GM23338 (cell line): Measurements from ENCODE around the gene GRIK5. TPM values are rescaled to one million over a fixed set of nuclear protein-coding genes. Genes with fewer than 3 reads are reported as not detected.

Experiments used
- ATAC-seq: fragments of 200-7000 bp; cut with Tn5 transposase; 3 replicates; pipeline ENCODE4 v1.9.1; 2020
- DNase-seq: peaks from one replicate; pipeline ENCODE4 v3.0.0-alpha.2; 2015; ENCODE audit warnings: low spot score
- H2AFZ ChIP-seq: fragments of 200-600 bp; sonication (generic); 2 replicates; pipeline ENCODE4 v1.8.0; 2016; ENCODE audit warnings: antibody characterized with exemption, mild to moderate bottlenecking, moderate library complexity
- H3F3A ChIP-seq: fragments of 200-600 bp; sonication (generic); replicated peaks from 2 replicates; pipeline ENCODE4 v1.8.0; 2017; ENCODE audit warnings: antibody characterized with exemption, mixed run types, low read depth
- H3K27ac ChIP-seq: fragments of 200-600 bp; sonication (generic); 2 replicates; pipeline ENCODE4 v1.6.1; 2016; ENCODE audit warnings: low read depth
- H3K27me3 ChIP-seq: fragments of 200-600 bp; sonication (generic); 2 replicates; pipeline ENCODE4 v1.8.0; 2016; ENCODE audit warnings: mild to moderate bottlenecking, mixed run types, moderate library complexity; ENCODE audit not compliant: insufficient read depth
- H3K36me3 ChIP-seq: fragments of 200-600 bp; sonication (generic); 2 replicates; pipeline ENCODE4 v1.8.0; 2016; ENCODE audit warnings: mild to moderate bottlenecking; ENCODE audit not compliant: insufficient read depth
- H3K4me1 ChIP-seq: fragments of 200-600 bp; sonication (generic); 2 replicates; pipeline ENCODE4 v1.8.0; 2016; ENCODE audit warnings: mild to moderate bottlenecking, moderate library complexity; ENCODE audit not compliant: insufficient read depth
- H3K4me2 ChIP-seq: fragments of 200-600 bp; sonication (generic); 2 replicates; pipeline ENCODE4 v1.7.1; 2017; ENCODE audit warnings: mixed run types
- H3K4me3 ChIP-seq: fragments of 200-600 bp; sonication (generic); 2 replicates; pipeline ENCODE4 v1.6.1; 2016; ENCODE audit warnings: mixed run types
- H3K79me2 ChIP-seq: fragments of 200-600 bp; sonication (generic); replicated peaks from 2 replicates; pipeline ENCODE4 v1.8.0; 2017; ENCODE audit warnings: mild to moderate bottlenecking; ENCODE audit not compliant: insufficient read depth
- H3K9me2 ChIP-seq: fragments of 200-600 bp; sonication (generic); 2 replicates; pipeline ENCODE4 v1.8.0; 2017; ENCODE audit not compliant: insufficient read depth
- H4K20me1 ChIP-seq: fragments of 200-600 bp; sonication (generic); replicated peaks from 2 replicates; pipeline ENCODE4 v1.8.0; 2017; ENCODE audit warnings: mild to moderate bottlenecking; ENCODE audit not compliant: insufficient read depth
- H3K27ac Mint-ChIP-seq: 2 replicates; pipeline ENCODE4 v1.8.0; 2020; ENCODE audit warnings: inconsistent platforms, mild to moderate bottlenecking, moderate library complexity, mixed read lengths
- H3K27me3 Mint-ChIP-seq: 3 replicates; pipeline ENCODE4 v1.8.0; 2022; ENCODE audit warnings: low read depth, mild to moderate bottlenecking, moderate library complexity, mixed read lengths, inconsistent platforms; ENCODE audit not compliant: insufficient read depth, poor library complexity
- H3K36me3 Mint-ChIP-seq: 3 replicates; pipeline ENCODE4 v1.8.0; 2021; ENCODE audit warnings: low read depth, mild to moderate bottlenecking, inconsistent platforms, moderate library complexity, mixed read lengths
- H3K4me1 Mint-ChIP-seq: 3 replicates; pipeline ENCODE4 v1.8.0; 2020; ENCODE audit warnings: mild to moderate bottlenecking, inconsistent platforms, mixed read lengths
- H3K4me3 Mint-ChIP-seq: 3 replicates; pipeline ENCODE4 v1.8.0; 2021; ENCODE audit warnings: moderate library complexity, mild to moderate bottlenecking, inconsistent platforms, mixed read lengths
- H3K9me3 Mint-ChIP-seq: 3 replicates; pipeline ENCODE4 v1.8.0; 2020; ENCODE audit warnings: moderate library complexity, mild to moderate bottlenecking, inconsistent platforms, mixed read lengths
- CREB1 ChIP-seq: fragments of 250-450 bp; sonication (Bioruptor Pico); IDR thresholded peaks from 2 replicates; pipeline ENCODE4 v1.5.0; 2020; ENCODE audit warnings: low read depth, mild to moderate bottlenecking, moderate library complexity
- CTCF ChIP-seq, 2 experiments: fragments of 200-600 bp in 1 of 2; sonication (generic) in 1 of 2; conservative IDR thresholded peaks; 2 replicates each; pipeline versions ENCODE4 v1.5.1 to v1.6.1; 2016 to 2017; ENCODE audit warnings: antibody characterized with exemption in 2 of 2, low read depth in 2 of 2, mild to moderate bottlenecking in 2 of 2, moderate library complexity in 1 of 2
- ETS1 ChIP-seq: IDR thresholded peaks from 2 replicates; pipeline ENCODE4 v1.6.1; 2016; ENCODE audit warnings: antibody characterized with exemption
- EZH2 ChIP-seq: fragments of 200-600 bp; sonication (generic); IDR thresholded peaks from one replicate; pipeline ENCODE4 v1.8.0; 2017; ENCODE audit warnings: antibody characterized with exemption, mild to moderate bottlenecking, low read depth; ENCODE audit not compliant: unreplicated experiment
- EZH2phosphoT487 ChIP-seq: fragments of 200-600 bp; sonication (generic); IDR thresholded peaks from one replicate; pipeline ENCODE4 v1.8.1; 2018; ENCODE audit warnings: antibody characterized with exemption; ENCODE audit not compliant: unreplicated experiment
- JUNB ChIP-seq: IDR thresholded peaks from one replicate; pipeline ENCODE4 v1.6.1; 2016; ENCODE audit warnings: antibody characterized with exemption; ENCODE audit not compliant: unreplicated experiment
- NANOG ChIP-seq: IDR thresholded peaks from 2 replicates; pipeline ENCODE4 v1.6.1; 2016; ENCODE audit warnings: antibody characterized with exemption, borderline replicate concordance
- POLR2AphosphoS5 ChIP-seq: IDR thresholded peaks from 2 replicates; pipeline ENCODE4 v1.6.1; 2016; ENCODE audit warnings: antibody characterized with exemption, low read depth
- REST ChIP-seq: IDR thresholded peaks from one replicate; pipeline ENCODE4 v1.6.1; 2018; ENCODE audit warnings: antibody characterized with exemption; ENCODE audit not compliant: unreplicated experiment
- STAT1 ChIP-seq: IDR thresholded peaks from one replicate; pipeline ENCODE4 v1.6.1; 2016; ENCODE audit warnings: antibody characterized with exemption; ENCODE audit not compliant: unreplicated experiment
- ZNF114 ChIP-seq: fragments of 250-450 bp; sonication (Bioruptor Pico); IDR thresholded peaks from 2 replicates; pipeline ENCODE4 v1.5.0; 2020; ENCODE audit warnings: mild to moderate bottlenecking, moderate library complexity
- ZNF331 ChIP-seq: fragments of 250-450 bp; sonication (Bioruptor Pico); IDR thresholded peaks from 2 replicates; pipeline ENCODE4 v1.5.0; 2020; ENCODE audit warnings: low read depth, mild to moderate bottlenecking, moderate library complexity
- ZNF462 ChIP-seq: fragments of 250-450 bp; sonication (Bioruptor Pico); IDR thresholded peaks from 2 replicates; pipeline ENCODE4 v1.5.0; 2020; ENCODE audit warnings: mild to moderate bottlenecking, moderate library complexity
- polyA plus RNA-seq: library from polyadenylated mRNA; unstranded; fragments of >200 nt; fragmentation: Nextera tagmentation; extraction: Ambion mirVana; gene quantifications from 2 replicates; pipeline ENCODE4 v1.2.1, GENCODE V29; 2016
- total RNA-seq: library from RNA; depleted of rRNA; stranded (reverse); fragments of >200 nt; shearing (Covaris generic); gene quantifications from 2 replicates; pipeline ENCODE4 v1.2.3, GENCODE V29; 2014

Gene GRIK5
- total and polyA plus RNA-seq, 2 experiments from 2014 or later: 5.1 to 42.5 TPM

- no peak for ATAC-seq
Observed at GRCh38 chr19:42098781-42099180, 28.8 kb upstream of the GRIK5 start.

More at GRCh38 chr19:42098781-42099180, 28.8 kb upstream of the GRIK5 start:
- TF ChIP-seq ZNF331 (CRISPR knock-in tag) (no peak), EZH2phosphoT487 (no peak), NANOG (no peak), EZH2 (no peak), ZNF114 (CRISPR knock-in tag) (no peak), REST (no peak), STAT1 (no peak), CREB1 (no peak), ZNF462 (CRISPR knock-in tag) (no peak), ETS1 (no peak), CTCF (conservative IDR thresholded peaks at IDR 0.05; ENCODE audit: low read depth in 2 of 2) (no peak), POLR2AphosphoS5 (no peak), JUNB (no peak)
- H3K27ac Mint-ChIP-seq: no peak overlapping the region
- no peaks in the 10 kb centered on the region for H3K36me3 Mint-ChIP-seq
- H3K4me2 ChIP-seq: 0 out of 2 replicates have a peak overlapping the region, but pooled peaks have one; percentile 57
- H3K36me3 ChIP-seq: no peaks in the 10 kb centered on the region
- H2AFZ ChIP-seq: peak overlapping the region; percentile 63; the same call in 1 of the 2 replicates
- H3K27me3 Mint-ChIP-seq: peaks cover 6% of the 10 kb centered on the region
- peaks cover 19% of the 10 kb centered on the region for H3K4me1 Mint-ChIP-seq
- no peaks in the 10 kb centered on the region for H3K79me2 ChIP-seq
- H3K4me3 Mint-ChIP-seq: no peak overlapping the region; the same call in 2 of the 3 replicates
- H3K4me1 ChIP-seq: peaks cover 8% of the 10 kb centered on the region; the same call in 1 of the 2 replicates
- no peaks in the 10 kb centered on the region for H4K20me1 ChIP-seq
- no peak overlapping the region for H3K27ac ChIP-seq
- H3K9me3 Mint-ChIP-seq: no peaks in the 10 kb centered on the region
- no peaks in the 10 kb centered on the region for H3K27me3 ChIP-seq
- no peak overlapping the region for H3K4me3 ChIP-seq
- 0 out of 2 replicates have a peak, but pooled peaks cover 9% of the 10 kb centered on the region for H3F3A ChIP-seq
- no peaks in the 10 kb centered on the region for H3K9me2 ChIP-seq
- DNase-seq: no peak
